Measurements from ENCODE around the gene TLE4. TPM values are rescaled to one million over a fixed set of nuclear protein-coding genes. Genes with fewer than 3 reads are reported as not detected.

The TLE4 gene
- total RNA-seq, 1 donor from 2014 or later: 62.6 TPM

DNA sequence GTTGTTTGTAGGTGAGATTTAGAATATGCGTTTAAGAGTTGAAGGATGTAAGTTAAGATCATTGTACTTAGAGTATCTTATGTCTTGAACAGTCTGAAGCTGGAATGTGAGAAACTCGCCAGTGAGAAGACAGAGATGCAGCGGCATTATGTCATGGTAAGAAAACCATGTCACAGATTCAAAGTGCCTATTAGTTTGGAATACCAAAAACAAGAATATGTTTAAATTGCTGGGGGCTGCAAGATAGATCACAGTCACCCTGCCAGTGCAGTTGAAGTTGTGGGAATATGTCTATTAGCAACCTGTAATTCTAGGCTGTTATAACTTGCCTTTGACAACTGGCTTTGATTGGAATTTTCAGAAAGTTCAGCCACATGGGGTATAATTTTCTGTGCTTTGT, 3.0 kb downstream of the TLE4 start:
- no peak for DNase-seq
- no peaks in the 10 kb centered on the region for H3K9me3 Mint-ChIP-seq
- TF ChIP-seq, protein P1, sequence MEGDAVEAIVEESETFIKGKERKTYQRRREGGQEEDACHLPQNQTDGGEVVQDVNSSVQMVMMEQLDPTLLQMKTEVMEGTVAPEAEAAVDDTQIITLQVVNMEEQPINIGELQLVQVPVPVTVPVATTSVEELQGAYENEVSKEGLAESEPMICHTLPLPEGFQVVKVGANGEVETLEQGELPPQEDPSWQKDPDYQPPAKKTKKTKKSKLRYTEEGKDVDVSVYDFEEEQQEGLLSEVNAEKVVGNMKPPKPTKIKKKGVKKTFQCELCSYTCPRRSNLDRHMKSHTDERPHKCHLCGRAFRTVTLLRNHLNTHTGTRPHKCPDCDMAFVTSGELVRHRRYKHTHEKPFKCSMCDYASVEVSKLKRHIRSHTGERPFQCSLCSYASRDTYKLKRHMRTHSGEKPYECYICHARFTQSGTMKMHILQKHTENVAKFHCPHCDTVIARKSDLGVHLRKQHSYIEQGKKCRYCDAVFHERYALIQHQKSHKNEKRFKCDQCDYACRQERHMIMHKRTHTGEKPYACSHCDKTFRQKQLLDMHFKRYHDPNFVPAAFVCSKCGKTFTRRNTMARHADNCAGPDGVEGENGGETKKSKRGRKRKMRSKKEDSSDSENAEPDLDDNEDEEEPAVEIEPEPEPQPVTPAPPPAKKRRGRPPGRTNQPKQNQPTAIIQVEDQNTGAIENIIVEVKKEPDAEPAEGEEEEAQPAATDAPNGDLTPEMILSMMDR (IDR thresholded peaks at IDR 0.05): no peak
- peaks cover 20% of the 10 kb centered on the region for H3K36me3 Mint-ChIP-seq (ENCODE audit: low read depth)
- peaks cover 54% of the 10 kb centered on the region for H3K4me1 Mint-ChIP-seq
- ChIA-PET POLR2A (no interaction called here), CTCF (no interaction called here)
- ATAC-seq (ENCODE audit: low read depth): no peak
- H3K4me3 Mint-ChIP-seq: peak overlapping the region; percentile 0
- intact Hi-C loops (cut with micrococcal nuclease): loop anchor here (1.0 to 5.0 kb wide), 5 partner anchors 8 to 972 kb away; no protein-coding TSS in a partner anchor
- no peaks in the 10 kb centered on the region for H3K27me3 Mint-ChIP-seq
- H3K27ac Mint-ChIP-seq: no peak overlapping the region

DNA sequence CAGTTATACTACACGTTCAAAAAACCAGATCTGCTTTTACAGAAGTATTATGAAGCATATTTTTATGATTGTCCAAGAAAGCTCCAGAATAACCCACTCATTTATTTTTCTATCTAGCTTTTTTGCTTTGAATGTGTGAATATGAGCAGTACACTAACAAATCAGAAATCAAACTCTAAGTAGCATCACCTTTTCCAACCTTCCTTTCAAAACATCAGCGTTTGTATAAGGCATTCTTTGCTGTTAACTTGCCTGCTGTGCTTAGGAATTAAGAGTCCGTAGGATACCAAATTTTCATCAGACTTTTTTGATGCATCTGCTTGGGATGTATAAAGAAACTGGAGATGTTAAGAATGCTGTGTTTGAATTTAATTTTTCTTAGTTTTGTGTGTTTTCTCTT, 3.8 kb downstream of the TLE4 start:
- no peak for ATAC-seq (ENCODE audit: low read depth)
- intact Hi-C loops (cut with micrococcal nuclease): loop anchor here (1.0 kb wide), 1 partner anchor 15 kb away; no protein-coding TSS in a partner anchor
- peaks cover 25% of the 10 kb centered on the region for H3K36me3 Mint-ChIP-seq (ENCODE audit: low read depth)
- H3K4me1 Mint-ChIP-seq: peaks cover 52% of the 10 kb centered on the region
- TF ChIP-seq, protein P1 (IDR thresholded peaks at IDR 0.05): no peak
- no peak overlapping the region for H3K4me3 Mint-ChIP-seq
- H3K27ac Mint-ChIP-seq: no peak overlapping the region
- no peaks in the 10 kb centered on the region for H3K9me3 Mint-ChIP-seq
- H3K27me3 Mint-ChIP-seq: no peaks in the 10 kb centered on the region
- ChIA-PET POLR2A (no interaction called here), CTCF (no interaction called here)
- no peak for DNase-seq

DNA sequence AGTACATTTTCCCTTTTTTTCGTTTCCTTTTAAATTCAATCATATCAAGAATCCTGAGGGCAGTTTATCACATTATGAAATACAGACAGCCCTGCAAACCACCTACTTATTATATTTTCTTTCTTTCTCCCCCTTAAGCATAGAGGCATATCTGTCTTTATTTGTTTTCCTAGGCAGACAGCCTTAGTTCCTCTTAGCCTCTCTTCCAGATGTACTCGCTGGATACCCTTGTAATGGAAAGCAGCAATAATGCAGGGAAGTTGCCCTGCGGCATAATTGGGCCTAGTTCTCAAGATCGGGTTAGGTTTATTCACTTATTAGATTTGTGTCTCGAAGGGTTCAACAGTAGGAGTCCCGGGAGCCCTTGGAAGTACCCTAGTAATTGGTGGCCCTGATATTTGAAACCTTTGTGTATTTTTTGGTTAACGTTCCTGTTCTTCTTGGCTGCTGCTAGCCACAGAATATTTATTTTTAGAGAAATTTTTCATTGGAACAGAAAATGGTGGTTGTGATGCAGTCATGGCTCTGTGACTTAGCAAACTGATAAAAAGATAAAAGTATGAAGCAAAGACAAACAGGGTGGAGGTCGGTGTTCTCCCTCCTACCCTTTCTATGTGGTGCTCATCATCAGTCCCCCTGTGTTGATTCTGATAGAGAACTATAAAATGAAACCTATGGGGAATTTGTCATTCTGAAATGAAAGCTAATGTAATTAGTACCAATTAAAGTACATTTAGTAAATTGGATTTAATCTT, 6.4 kb downstream of the TLE4 start:
- intact Hi-C loops (cut with micrococcal nuclease): no loop called here
- H3K36me3 Mint-ChIP-seq (ENCODE audit: low read depth): peaks cover 31% of the 10 kb centered on the region
- no peak for DNase-seq

DNA sequence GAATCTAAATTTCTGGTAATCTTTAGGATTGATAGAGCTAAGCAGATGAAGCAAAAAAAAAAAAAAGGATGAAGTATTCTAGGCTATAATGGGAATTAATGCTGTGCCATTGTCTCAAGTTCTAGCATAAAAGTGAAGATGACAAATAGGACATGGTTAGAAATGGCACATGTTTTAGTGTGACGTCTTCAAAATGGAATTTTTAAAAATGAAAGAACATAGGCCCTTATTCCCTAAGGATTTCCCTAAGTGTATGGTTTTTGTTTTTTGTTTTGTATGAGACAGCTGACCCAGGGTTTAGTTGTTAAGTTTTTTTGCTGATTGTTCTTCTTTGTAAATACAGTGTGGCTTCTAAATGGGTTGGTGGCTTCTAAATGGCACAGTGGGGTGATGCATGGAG, 7.1 kb downstream of the TLE4 start:
- H3K9me3 Mint-ChIP-seq: no peaks in the 10 kb centered on the region
- ChIA-PET CTCF (no interaction called here), POLR2A (no interaction called here)
- no peak overlapping the region for H3K4me3 Mint-ChIP-seq
- intact Hi-C loops (cut with micrococcal nuclease): no loop called here
- H3K4me1 Mint-ChIP-seq: peaks cover 80% of the 10 kb centered on the region
- DNase-seq (no peak), ATAC-seq (ENCODE audit: low read depth) (no peak)
- TF ChIP-seq, protein P1 (IDR thresholded peaks at IDR 0.05): no peak
- H3K27me3 Mint-ChIP-seq: no peaks in the 10 kb centered on the region
- H3K36me3 Mint-ChIP-seq (ENCODE audit: low read depth): peaks cover 27% of the 10 kb centered on the region
- no peak overlapping the region for H3K27ac Mint-ChIP-seq

More for the DNA sequence above, 6.4 kb downstream of the TLE4 start:
- Mint-ChIP-seq H3K4me1 (peaks cover 77% of the 10 kb centered on the region), H3K27me3 (no peaks in the 10 kb centered on the region), H3K27ac (peak overlapping the region; percentile 1), H3K4me3 (no peak overlapping the region), H3K9me3 (no peaks in the 10 kb centered on the region)
- CTCF ChIA-PET: no interaction called here
- POLR2A ChIA-PET: no interaction called here
- TF ChIP-seq, protein P1 (IDR thresholded peaks at IDR 0.05): no peak
- no peak for ATAC-seq (ENCODE audit: low read depth)

DNA sequence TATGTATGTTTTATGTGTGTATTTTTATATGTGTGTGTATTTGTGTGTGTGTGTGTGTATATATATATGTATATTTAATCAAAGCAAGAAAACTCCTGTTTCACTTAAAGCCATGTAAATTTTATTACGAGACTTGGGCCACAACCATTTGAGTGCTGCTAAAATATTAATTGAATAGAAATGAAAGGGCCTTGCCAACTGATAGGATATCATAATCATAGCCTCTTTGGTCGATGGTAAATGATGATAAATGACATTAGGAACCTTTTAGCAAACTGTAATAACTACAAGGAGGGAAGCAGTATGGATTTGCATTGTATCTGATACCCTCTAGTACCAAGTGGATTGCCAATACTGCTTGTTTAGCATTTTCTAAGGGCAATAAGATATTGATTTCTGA, 7.9 kb downstream of the TLE4 start:
- CTCF ChIA-PET: no interaction called here
- DNase-seq (no peak), ATAC-seq (ENCODE audit: low read depth) (no peak)
- Mint-ChIP-seq H3K4me1 (peaks cover 80% of the 10 kb centered on the region), H3K36me3 (ENCODE audit: low read depth) (peaks cover 27% of the 10 kb centered on the region), H3K27ac (no peak overlapping the region), H3K9me3 (no peaks in the 10 kb centered on the region), H3K4me3 (no peak overlapping the region), H3K27me3 (no peaks in the 10 kb centered on the region)
- TF ChIP-seq, protein P1 (IDR thresholded peaks at IDR 0.05): no peak
- POLR2A ChIA-PET: interaction anchor here (0.9 to 1.2 kb wide), 2 partner anchors 8 to 45 kb away, joined by 3 to 4 read pairs; partner anchors contain the start of gene TLE4
- intact Hi-C loops (cut with micrococcal nuclease): no loop called here

All from activated B cell treated with CpG ODN at 0.5 μM for 24 hours (primary cell).